ENCODE results near the gene FTSJ3.

DNA sequence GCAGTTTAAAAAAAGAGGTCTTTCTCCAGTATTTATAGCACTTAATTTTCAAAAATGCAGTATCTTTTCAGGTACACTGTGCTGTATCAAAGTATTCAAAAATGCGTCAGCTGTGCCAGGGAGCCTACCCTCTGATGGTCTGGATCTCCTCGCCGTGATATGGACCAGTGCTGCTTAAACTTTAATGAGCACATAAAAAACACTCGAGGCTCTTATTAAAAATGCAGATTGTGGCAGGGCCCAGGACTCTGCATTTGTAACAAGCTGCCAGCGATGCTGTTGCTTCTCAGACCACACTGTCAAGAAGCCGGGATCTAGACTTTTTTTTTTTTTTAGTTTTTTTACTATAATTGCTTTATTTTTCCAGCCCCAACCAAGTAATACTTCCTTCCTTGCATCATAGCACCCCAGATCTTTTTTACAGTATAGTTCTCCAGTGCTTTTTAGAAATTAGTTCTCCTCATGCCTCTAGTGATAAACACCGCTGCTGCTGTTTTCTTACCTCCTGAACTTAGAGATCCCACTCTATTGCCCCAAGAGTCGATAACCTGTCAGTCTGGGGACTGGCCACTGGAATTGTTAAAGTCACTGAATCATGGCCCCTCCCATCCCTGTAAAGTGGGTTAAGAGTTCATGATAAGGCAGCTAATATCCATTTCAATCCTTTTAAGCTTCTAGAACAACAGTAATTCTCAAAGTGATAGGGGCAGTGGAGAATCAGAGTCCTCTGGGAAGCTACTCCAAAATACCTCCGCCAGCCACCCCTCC, 16.6 kb upstream of the FTSJ3 start:
- no peak for TF ChIP-seq POLR2AphosphoS5 (IDR thresholded peaks at IDR 0.05; ENCODE audit: borderline replicate concordance, low read depth, low read length)
- TF ChIP-seq EZH2 (IDR thresholded peaks at IDR 0.05): no peak
